ENCODE data around the gene MCU. TPM values are rescaled to one million over a fixed set of nuclear protein-coding genes. Genes with fewer than 3 reads are reported as not detected.

Gene MCU
- total and polyA plus RNA-seq, 8 donors = 15.2 to 90.1 (median 31.0) TPM

DNA sequence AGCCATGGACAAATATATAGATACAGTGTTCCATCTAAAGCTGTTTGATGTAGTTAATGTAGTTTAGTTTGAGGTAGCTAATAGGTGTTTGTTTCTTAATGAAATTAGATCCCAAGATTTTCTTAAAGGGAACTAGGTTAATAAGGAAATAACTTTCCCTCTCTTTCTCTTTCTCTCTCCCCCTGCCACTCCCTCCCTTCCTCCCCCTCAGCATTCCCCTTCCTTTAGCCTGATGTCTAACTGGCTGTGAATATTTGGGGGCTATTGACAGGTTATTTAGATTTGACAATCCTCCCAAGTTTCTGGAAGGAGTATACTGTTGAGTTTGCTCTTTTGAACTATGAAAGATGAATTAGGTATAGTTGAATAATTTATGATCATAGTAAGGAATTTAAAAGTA, 136.4 kb downstream of the MCU start:
- Histone ChIP-seq H3K36me3 (no peaks in the 10 kb centered on the region), H3K4me3 (no peak overlapping the region), H3K27me3 (no peaks in the 10 kb centered on the region), H3K9me3 (no peaks in the 10 kb centered on the region), H3K27ac (peak overlapping the region in 1 of 5 donors; percentile 58), H3K4me1 (peaks cover 13 to 59% (median 36%) of the 10 kb centered on the region in 4 donors)
- TF ChIP-seq POLR2A (IDR thresholded peaks at IDR 0.05) (no peak), CTCF (IDR thresholded peaks at IDR 0.05) (no peak), POLR2AphosphoS5 (IDR thresholded peaks at IDR 0.05) (no peak), EP300 (IDR thresholded peaks at IDR 0.05) (no peak)
- intact Hi-C loops (cut with DNase I; ENCODE audit: low total_unique reads) = no loop called here
- no peak for DNase-seq

DNA sequence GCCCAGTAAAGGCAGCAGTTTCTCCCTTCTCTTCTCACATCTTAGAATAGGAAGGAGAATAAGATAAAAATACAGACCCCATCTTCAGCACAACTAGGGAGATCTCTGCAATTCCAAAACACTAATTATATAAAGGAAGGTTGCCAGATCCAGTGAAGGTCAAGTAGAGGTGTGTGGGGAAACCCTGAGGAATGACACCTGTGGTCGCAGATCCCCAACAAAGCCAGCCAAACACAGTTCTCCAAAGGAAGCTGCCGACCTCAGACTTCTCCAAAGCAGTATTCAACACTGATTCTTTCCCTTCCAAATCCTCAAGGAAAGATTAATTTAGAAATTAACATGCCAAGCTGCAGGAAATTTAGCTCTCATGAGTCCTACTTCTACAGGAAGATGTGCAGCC, 138.7 kb downstream of the MCU start:
- H3K27ac ChIP-seq = no peak overlapping the region
- 55 to 75% (median 68%) methylated on average over 2 of the region's 2 CpGs for WGBS, 5 donors
- TF ChIP-seq POLR2A (IDR thresholded peaks at IDR 0.05) (no peak), CTCF (IDR thresholded peaks at IDR 0.05) (no peak), POLR2AphosphoS5 (IDR thresholded peaks at IDR 0.05) (no peak), EP300 (IDR thresholded peaks at IDR 0.05) (no peak)
- H3K4me1 ChIP-seq = peaks cover 13 to 78% (median 43%) of the 10 kb centered on the region in 4 donors
- no peaks in the 10 kb centered on the region for H3K27me3 ChIP-seq
- no peaks in the 10 kb centered on the region for H3K9me3 ChIP-seq
- H3K4me3 ChIP-seq = no peak overlapping the region
- peaks cover 0 to 13% (median 11%) of the 10 kb centered on the region in 4 donors for H3K36me3 ChIP-seq
- no peak for DNase-seq
- intact Hi-C loops (cut with DNase I; ENCODE audit: low total_unique reads) = loop anchor here (10.0 kb wide), 2 partner anchors 136 to 466 kb away; partner anchors contain the start of gene MCU

DNA sequence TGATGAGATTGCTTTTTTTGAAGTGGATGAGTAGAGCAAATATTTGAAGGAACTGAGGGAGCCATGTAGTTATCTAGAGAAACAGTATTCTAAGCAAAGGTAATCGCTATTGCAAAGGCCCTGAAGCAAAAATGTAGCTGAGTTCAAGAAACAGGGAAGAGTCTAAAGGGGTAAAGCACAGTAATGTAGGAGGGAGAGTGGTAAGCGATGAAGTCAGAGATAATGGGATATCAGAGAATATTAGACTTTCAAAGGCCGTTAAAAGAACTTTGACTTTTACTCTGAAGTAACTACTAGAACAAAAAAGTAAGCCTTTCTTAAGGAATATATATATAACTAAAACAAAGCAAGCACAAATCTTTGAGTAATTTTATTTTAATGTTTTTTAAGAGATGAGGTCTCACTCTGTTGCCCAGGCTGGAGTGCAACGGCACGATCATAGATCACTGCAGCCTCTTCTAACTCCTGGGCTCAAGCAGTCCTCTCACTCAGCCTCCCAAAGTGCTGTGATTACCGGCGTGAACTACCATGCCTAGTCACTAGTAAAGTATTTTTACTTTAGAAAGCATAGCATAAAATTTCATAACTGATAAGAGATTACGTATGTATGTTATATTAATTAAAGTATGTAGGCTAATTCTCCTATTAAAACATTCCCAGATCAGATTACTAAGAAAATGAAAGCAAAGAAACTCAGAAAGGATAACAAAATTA, 139.9 kb downstream of the MCU start:
- TF ChIP-seq CTCF (IDR thresholded peaks at IDR 0.05) (no peak), EP300 (IDR thresholded peaks at IDR 0.05) (no peak), POLR2AphosphoS5 (IDR thresholded peaks at IDR 0.05) (no peak), POLR2A (IDR thresholded peaks at IDR 0.05) (no peak)
- intact Hi-C loops (cut with DNase I; ENCODE audit: low total_unique reads) = loop anchor here (10.0 kb wide), 2 partner anchors 137 to 467 kb away; partner anchors contain the start of gene MCU
- 40 to 52% (median 46%) methylated on average over 8 of the region's 8 CpGs for WGBS, 5 donors
- H3K9me3 ChIP-seq = no peaks in the 10 kb centered on the region
- peaks cover 0 to 16% (median 11%) of the 10 kb centered on the region in 4 donors for H3K36me3 ChIP-seq
- peak overlapping the region in 2 of 4 donors; percentile 7 to 10 for H3K4me3 ChIP-seq
- peaks cover 13 to 83% (median 43%) of the 10 kb centered on the region in 4 donors for H3K4me1 ChIP-seq
- peak overlapping the region in 1 of 5 donors; percentile 27 for H3K27ac ChIP-seq
- DNase-seq = no peak
- H3K27me3 ChIP-seq = no peaks in the 10 kb centered on the region

DNA sequence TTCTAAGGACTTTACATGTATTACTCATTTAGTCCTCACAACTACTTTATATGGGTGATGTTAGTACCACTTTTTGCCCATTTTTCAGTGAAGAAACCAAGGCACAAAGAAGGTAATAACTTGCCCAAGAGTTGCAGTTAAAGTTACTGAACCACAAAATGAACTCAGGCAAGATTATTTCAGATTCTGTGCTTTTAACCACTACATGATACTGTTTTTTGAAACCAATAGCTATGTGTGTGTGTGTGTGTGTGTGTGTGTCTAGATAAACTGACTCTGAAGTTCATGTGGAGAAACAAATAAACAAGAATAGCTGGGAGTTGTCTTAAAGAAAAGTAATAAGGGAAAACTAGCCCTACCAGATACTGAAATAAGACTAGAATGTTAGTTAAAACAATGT, 140.8 kb downstream of the MCU start:
- peaks cover 13 to 76% (median 43%) of the 10 kb centered on the region in 4 donors for H3K4me1 ChIP-seq
- peak overlapping the region in 1 of 4 donors; percentile 10 for H3K4me3 ChIP-seq
- peaks cover 0 to 16% (median 11%) of the 10 kb centered on the region in 4 donors for H3K36me3 ChIP-seq
- TF ChIP-seq CTCF (IDR thresholded peaks at IDR 0.05) = no peak
- no peak for TF ChIP-seq EP300 (IDR thresholded peaks at IDR 0.05)
- no peak for TF ChIP-seq POLR2A (IDR thresholded peaks at IDR 0.05)
- no peak for TF ChIP-seq POLR2AphosphoS5 (IDR thresholded peaks at IDR 0.05)
- H3K27me3 ChIP-seq = no peaks in the 10 kb centered on the region
- peak overlapping the region in 1 of 5 donors; percentile 27 for H3K27ac ChIP-seq
- no peaks in the 10 kb centered on the region for H3K9me3 ChIP-seq
- intact Hi-C loops (cut with DNase I; ENCODE audit: low total_unique reads) = loop anchor here (10.0 kb wide), 2 partner anchors 138 to 468 kb away; partner anchors contain the start of gene MCU
- DNase-seq = no peak

All from stomach (tissue), 9 donors.